Spleen (tissue), 7 donors: Measurements from ENCODE around the gene TEX261.
"Not testable (repeated sequence)": the region's sequence is repeated elsewhere in the genome, so short reads cannot be mapped to it uniquely, and the experiment has no call there.

Experiments used
- POLR2A ChIP-seq, 3 donors: fragments of 450-650 bp; IDR thresholded peaks; one replicate each; pipeline ENCODE4 v1.5.1; 2017; ENCODE audit warnings: antibody characterized with exemption in 3 of 3, mild to moderate bottlenecking in 1 of 3
- POLR2AphosphoS5 ChIP-seq, 3 donors: sonication (generic); formaldehyde crosslinking; IDR thresholded peaks; one replicate each; pipeline ENCODE4 v1.5.1; 2017; ENCODE audit warnings: antibody characterized with exemption in 3 of 3
- TF ChIP-seq, protein P1 (sequence below), 11 experiments: fragments of 200-600 bp in 7 of 11; fragments of 450-650 bp in 4 of 11; sonication (generic) in 4 of 11; IDR thresholded peaks in 8 of 11; conservative IDR thresholded peaks in 3 of 11; 1 replicate in 7 of 11; 2 replicates in 4 of 11; pipeline versions ENCODE4 v1.4.0 to v1.8.0; 2016 to 2021; ENCODE audit warnings: antibody characterized with exemption in 11 of 11, inconsistent platforms in 4 of 11, mild to moderate bottlenecking in 1 of 11
- donor health status: DM: no; HTN: no; CAD: no; lungs with moderate emphysema.
- donor health status: DM: no; HTN: no; CAD: no.
- donor health status: DM: no; HTN: no; CAD: no.

GRCh38 chr2:71021394-71021793 is 26.7 kb upstream of the TEX261 start:
- TF ChIP-seq, protein P1, sequence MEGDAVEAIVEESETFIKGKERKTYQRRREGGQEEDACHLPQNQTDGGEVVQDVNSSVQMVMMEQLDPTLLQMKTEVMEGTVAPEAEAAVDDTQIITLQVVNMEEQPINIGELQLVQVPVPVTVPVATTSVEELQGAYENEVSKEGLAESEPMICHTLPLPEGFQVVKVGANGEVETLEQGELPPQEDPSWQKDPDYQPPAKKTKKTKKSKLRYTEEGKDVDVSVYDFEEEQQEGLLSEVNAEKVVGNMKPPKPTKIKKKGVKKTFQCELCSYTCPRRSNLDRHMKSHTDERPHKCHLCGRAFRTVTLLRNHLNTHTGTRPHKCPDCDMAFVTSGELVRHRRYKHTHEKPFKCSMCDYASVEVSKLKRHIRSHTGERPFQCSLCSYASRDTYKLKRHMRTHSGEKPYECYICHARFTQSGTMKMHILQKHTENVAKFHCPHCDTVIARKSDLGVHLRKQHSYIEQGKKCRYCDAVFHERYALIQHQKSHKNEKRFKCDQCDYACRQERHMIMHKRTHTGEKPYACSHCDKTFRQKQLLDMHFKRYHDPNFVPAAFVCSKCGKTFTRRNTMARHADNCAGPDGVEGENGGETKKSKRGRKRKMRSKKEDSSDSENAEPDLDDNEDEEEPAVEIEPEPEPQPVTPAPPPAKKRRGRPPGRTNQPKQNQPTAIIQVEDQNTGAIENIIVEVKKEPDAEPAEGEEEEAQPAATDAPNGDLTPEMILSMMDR (IDR thresholded peaks at IDR 0.05 in 8 of 11, conservative IDR thresholded peaks at IDR 0.05 in 3 of 11), result not testable (repeated sequence)
- TF ChIP-seq POLR2A, POLR2AphosphoS5 (IDR thresholded peaks at IDR 0.05): not testable (repeated sequence)
